Stimulated activated CD4-positive, alpha-beta T cell treated with anti-CD3 and anti-CD28 coated beads, Interleukin-4, amount 100 ng/mL, for 1 hour (primary cell): ENCODE data around the gene F9.
"Not testable (repeated sequence)": the region's sequence is repeated elsewhere in the genome, so short reads cannot be mapped to it uniquely, and the experiment has no call there.

Experiments used
- DNase-seq: peaks from one replicate; pipeline ENCODE4 v3.0.0-alpha.2; 2020

F9 gene

GRCh38 chrX:139530550-139530949 is at the start of gene F9:
Gene F9 (plus strand): TSS chrX:139530739. CDS start chrX:139530765, 26 bp downstream.
- no peak for DNase-seq

- no peak for DNase-seq
Observed at GRCh38 chrX:139483699-139484098, 46.8 kb upstream of the F9 start.

- no peak for DNase-seq
Observed at GRCh38 chrX:139484591-139484990, 45.9 kb upstream of the F9 start.

DNA sequence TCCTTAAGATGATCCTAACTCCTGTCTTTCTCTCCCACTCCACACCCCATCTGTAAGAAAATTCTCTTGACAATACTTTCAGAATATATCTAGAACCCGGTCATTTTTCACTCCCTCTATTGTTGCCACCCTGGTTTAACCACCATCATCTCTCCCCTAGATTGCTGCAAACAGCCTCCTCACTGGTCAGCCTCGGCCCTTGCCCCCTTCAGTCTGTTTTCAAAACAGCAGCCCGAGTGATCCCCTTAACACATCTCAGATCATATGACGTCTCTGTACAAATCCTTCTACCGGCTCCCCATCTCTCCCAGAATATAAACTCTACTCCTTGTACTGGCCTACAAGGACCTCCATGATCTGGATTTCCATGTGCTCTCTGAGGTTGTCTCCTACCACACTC is 35.2 kb upstream of the F9 start:
- no peak for DNase-seq

DNA sequence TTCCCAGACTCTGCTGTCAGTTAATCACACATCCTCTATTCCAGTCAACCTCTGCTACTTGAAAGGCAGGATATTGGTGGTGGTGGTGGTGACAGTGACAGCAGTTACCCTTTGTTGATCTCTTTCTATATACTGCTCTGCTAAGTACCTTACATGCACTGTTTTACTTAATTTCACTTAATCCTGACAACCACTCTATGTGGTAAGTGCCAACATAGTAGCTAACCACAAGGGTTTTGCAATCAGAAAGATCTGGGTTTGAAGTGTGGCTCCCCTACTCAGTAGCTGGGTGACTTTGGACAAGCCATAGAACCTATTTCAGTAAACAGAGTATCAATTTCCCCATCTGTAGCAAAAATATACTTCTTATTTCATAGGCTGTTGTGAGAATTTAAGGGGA is 24.2 kb upstream of the F9 start:
- DNase-seq: no peak

DNA sequence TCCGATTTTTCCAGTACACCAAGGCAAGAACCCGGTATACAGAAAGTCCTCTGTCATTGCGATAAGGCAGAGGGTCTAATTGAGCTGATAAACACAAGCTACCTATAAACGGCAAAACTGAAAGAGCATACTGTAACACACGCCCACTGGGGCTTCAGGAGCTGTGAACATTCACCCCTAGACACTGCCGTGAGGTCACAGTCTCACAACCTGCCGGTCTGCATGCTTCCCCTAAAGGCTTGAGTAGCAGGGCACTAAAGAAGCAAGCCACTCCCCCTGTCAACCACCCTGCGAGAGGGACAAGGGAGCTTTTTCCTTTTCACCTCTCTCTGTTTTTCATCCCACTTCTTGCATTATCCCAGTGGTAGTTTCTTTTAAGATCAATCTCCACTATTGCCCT is 22.4 kb upstream of the F9 start:
- no peak for DNase-seq

DNA sequence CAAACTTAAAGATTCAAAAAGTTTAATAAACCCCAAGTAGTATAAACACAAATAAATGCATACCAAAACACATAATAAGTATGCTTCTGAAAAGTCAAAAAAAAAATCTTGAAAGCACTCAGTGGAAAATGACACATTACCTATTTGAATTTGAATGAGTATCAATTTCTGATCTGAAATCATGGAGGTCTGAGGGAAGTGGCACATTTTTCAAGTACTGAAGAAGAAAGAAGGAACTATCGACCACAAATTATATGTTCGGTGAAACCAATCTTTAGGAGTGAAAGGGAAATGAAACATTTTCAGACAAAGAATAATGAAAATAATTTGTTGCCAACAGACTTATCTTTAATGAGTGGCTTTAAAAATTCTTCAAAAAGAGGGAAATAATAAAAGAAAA is 12.1 kb upstream of the F9 start:
- no peak for DNase-seq

GRCh38 chrX:139528829-139529228 is 1.7 kb upstream of the F9 start:
- not testable (repeated sequence) for DNase-seq

- DNase-seq: no peak
Observed at GRCh38 chrX:139532834-139533233, 2.3 kb downstream of the F9 start.

GRCh38 chrX:139533444-139533843 is 2.9 kb downstream of the F9 start:
- no peak for DNase-seq

- DNase-seq: no peak
Observed at GRCh38 chrX:139538907-139539790, 8.6 kb downstream of the F9 start.

GRCh38 chrX:139542652-139543051 is 12.1 kb downstream of the F9 start:
- no peak for DNase-seq

- no peak for DNase-seq
Observed at GRCh38 chrX:139543920-139544319, 13.4 kb downstream of the F9 start.

- DNase-seq: no peak
Observed at GRCh38 chrX:139544591-139544990, 14.1 kb downstream of the F9 start.

DNA sequence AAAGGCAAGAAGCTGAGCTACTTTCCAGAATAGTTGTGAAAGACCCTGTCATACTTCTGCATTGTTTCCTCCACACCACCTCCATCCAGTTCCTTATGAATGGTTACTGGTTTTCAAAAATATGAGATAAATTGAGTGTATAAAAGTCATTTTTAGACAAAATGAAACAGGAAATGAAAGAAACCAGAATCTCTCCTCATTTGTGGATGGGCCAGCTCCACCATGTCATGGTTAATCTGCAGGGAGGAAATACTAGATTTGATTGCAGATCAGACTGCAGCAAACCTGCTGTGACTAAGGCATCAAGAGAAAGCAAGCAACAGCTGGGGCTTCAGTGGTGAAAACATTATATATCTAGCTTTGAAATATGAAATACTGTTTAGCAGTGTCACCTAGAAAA is 23.8 kb downstream of the F9 start:
- no peak for DNase-seq

- DNase-seq: no peak
Observed at GRCh38 chrX:139554991-139555675, 24.6 kb downstream of the F9 start.

GRCh38 chrX:139559383-139560042 is 29.0 kb downstream of the F9 start:
- DNase-seq: no peak

GRCh38 chrX:139560221-139560620 is 29.7 kb downstream of the F9 start:
- no peak for DNase-seq

DNA sequence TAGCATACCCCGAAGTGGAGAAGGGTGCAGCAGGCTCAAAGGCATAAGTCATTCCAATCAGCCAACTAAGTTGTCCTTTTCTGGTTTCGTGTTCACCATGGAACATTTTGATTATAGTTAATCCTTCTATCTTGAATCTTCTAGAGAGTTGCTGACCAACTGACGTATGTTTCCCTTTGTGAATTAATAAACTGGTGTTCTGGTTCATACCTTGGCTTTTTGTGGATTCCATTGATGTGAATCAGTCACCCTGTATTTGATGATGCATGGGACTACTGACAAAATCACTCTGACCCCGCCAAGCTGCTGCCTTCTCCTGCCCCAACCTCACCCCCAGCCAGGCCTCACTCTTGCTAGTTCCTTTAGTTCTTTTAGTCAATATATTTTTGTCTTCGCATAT is 32.7 kb downstream of the F9 start:
- DNase-seq: no peak

DNA sequence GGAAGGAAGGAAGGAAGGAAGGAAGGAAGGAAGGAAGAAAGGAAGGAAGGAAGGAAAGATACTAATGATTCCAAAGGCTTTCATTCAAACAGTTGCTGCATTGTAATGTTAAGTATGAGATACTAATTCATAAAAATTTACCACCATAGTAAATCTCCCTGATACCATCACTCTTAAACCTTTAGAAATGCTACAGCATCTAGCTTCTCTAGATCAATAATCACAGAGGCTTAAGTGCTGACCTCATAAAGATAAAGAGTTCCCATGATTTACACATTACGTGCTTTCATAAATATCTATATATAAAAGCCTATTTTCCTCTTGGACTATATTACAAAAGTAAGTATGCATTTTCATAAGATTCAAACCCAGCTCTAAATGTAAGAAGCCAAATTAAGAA is 36.4 kb downstream of the F9 start:
- no peak for DNase-seq

GRCh38 chrX:139581068-139581467 is 50.5 kb downstream of the F9 start:
- no peak for DNase-seq

GRCh38 chrX:139585613-139586012 is 55.1 kb downstream of the F9 start:
- no peak for DNase-seq

DNA sequence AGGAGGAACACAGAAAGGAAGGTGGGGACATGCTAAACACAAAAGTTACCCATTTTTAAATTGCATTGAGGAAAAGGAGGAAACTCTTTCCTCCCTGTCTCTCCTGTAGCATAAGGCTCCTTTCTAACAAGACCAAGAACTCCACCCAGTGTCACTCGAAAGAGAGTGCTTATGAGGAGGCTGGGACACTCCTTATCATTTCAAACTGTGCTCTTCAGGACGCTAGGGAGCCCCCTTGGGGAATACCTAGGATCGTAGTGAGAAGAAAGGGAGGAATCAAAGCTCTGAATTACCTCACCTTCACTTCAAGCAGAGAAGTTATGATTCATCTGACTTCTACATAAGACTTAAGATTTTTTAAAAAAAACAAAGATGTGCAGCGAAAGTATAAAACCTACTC is 65.5 kb downstream of the F9 start:
- no peak for DNase-seq

GRCh38 chrX:139600105-139600504 is 69.6 kb downstream of the F9 start:
- no peak for DNase-seq
